AG09319 (cell line): Measurements from ENCODE around the gene PEDS1.

ENCODE experiments used
- DNase-seq: peaks from one replicate; pipeline ENCODE4 v3.0.0-alpha.2; 2010; ENCODE audit warnings: low read depth; ENCODE audit errors: extremely low read depth
- TF ChIP-seq, protein P1 (sequence below): IDR thresholded peaks from 2 replicates; pipeline ENCODE4 v1.5.1; 2011; ENCODE audit warnings: low read depth, mild to moderate bottlenecking, inconsistent platforms, low read length, moderate library complexity

Gene PEDS1

DNA sequence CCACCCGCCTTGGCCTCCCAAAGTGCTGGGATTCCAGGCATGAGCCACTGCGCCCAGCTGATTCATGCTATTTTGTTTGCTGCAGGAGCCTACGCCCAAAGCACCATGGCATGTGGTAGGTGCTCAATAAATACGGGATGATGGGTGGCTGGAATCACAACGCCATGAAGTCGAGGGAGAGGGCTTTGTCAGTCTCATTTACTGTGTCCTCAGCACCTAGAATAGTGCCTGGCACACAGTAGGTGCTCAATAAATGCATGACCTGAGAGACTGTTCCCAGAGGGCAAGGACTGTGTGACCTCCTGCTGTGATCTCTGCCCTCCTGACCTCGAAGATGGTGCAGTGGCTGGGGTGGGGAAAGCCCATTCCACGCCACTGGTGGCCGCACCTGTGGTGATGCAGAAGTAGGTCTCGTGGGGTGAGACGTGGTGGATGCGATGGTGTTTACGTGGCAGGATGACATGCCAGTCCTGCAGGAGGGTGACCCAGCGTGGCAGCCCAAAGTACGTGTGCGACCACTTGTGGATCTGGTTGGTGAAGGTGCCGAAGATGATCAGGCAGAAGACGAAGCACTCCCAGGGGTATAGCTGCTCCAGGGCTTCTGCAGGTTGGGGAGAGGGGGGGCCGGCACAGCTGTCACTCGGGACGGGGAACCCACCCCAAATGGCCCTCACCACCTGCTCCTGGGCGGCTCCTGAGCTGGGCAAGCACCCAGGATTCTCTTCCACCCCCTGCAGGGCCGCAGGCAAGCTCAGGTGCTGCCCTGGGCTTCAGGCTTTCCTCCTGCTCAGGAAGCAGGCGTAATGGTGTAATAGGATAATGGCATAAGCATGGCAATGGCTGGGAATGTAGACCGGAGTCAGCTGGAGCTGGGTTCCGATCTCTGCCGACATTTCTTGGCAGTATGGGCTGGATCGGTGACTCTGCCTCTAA is 25.7 kb downstream of the PEDS1 start:
- TF ChIP-seq, protein P1, sequence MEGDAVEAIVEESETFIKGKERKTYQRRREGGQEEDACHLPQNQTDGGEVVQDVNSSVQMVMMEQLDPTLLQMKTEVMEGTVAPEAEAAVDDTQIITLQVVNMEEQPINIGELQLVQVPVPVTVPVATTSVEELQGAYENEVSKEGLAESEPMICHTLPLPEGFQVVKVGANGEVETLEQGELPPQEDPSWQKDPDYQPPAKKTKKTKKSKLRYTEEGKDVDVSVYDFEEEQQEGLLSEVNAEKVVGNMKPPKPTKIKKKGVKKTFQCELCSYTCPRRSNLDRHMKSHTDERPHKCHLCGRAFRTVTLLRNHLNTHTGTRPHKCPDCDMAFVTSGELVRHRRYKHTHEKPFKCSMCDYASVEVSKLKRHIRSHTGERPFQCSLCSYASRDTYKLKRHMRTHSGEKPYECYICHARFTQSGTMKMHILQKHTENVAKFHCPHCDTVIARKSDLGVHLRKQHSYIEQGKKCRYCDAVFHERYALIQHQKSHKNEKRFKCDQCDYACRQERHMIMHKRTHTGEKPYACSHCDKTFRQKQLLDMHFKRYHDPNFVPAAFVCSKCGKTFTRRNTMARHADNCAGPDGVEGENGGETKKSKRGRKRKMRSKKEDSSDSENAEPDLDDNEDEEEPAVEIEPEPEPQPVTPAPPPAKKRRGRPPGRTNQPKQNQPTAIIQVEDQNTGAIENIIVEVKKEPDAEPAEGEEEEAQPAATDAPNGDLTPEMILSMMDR = no peak
- no peak for DNase-seq

DNA sequence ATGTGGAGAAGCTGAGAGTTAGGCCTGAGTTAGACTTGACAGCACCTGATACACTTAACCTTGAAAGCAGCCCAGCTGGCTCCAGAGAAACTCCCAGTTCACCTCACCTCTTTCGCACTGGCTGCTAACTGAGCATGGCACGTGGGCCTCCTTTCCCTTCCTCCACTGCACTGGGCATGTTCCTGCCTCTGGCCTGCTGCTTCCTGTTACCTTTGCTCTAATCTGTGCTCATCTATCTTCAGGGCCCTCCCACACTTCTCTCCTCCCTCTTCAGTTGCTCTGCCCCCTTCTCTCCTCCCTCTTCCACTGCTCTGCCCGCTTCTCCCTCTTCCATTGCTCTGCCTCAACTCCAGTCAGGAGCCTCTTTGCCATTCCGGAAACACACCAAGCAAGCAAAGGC is 26.9 kb downstream of the PEDS1 start:
- no peak for DNase-seq
- TF ChIP-seq, protein P1 = no peak

DNA sequence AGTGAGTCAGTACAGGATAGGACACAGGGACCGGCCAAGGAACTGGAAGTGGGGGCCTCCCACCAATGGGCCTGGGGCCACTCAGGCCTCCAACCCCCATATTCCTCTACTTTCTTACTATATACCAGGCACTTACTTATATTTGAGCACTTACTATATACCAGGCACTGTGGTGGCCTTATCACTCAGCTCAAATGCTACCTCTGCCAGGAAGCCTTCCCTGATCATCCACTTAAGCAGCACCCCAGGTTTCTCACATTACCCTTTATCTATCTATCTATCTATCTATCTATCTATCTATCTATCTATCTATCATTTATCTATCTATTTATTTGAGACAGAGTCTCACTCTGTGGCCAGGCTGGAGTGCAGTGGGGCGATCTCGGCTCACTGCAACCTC is 28.2 kb downstream of the PEDS1 start:
- TF ChIP-seq, protein P1 = no peak

DNA sequence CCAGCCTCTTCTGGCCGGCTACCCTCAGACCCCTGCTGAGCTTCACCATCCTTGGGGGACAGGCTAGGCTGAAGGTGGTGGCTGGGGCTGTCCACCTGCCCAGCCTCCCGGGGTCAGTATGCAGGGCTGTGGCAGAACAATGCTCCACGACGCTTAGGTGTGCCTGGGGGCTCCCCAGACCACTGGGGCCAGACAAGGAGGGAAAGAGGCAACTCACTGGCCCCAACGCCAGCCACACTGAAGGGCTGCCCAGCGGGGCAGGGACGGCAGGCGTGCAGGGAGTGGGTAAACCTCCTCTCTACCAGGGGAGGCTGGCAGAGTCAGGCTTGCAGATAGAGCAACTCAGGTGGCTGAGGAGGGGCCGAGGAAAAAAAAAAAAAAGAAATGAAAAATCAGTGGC is 29.0 kb downstream of the PEDS1 start:
- TF ChIP-seq, protein P1 = no peak
- DNase-seq = no peak

More for the DNA sequence above, 28.2 kb downstream of the PEDS1 start:
- no peak for DNase-seq

DNA sequence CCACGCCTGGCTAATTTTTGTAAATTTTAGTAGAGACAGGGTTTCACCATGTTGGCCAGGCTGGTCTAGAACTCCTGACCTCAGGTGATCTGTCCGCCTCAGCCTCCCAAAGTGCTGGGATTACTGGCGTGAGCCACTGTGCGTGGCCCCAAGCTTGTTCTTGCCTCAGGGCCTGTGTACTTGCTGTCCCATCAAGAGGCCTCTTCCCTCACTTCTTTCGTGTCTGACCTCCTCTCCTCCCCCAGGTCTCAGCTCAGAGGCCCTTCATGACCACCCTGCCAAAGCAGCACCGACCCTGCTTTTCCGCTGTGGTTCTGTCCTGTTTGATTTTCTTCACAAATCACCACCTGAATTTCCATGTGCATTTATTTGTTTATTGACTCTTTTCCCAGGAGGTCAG is 30.1 kb downstream of the PEDS1 start:
- TF ChIP-seq, protein P1 = no peak
- no peak for DNase-seq

DNA sequence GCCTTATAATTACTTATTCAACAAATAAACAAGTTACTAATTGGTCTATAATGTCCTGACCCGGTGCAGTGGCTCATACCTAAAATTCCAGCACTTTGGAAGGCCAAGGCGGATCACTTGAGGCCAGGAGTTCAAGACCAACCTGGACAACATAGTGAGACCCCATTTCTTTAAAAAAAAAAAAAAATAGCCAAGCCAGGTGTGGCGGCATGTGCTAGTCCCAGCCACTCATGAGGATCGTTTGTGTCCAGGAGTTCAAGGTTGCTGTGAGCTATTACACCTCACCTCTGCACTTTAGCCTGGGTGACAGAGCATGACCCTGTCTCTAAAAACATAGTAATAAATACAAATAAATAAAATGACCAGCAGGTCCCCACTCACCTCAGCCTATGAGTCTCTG is 30.8 kb downstream of the PEDS1 start:
- TF ChIP-seq, protein P1 = no peak
- DNase-seq = no peak

DNA sequence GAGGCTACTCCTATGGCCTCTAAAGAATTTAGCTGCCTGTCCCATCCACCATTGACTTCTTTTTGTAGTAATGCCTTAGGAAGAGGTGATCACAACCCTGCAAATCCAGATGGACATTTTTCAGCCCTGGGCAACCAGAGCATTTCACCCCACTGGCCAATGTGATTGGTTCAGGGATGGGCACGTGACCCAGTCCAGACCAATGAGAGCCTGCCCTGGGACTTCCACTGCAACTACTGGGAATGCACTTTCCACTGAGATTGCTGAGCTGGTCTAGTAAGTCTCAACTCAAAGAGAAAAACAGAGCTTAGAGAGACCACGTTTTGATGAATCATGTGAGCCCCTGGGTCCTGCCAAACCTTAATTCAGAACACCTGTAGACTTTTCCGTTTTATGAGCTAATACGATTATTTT is 31.7 kb downstream of the PEDS1 start:
- TF ChIP-seq, protein P1 = no peak
- no peak for DNase-seq
